ENCODE measurements around the gene GNG7.
"Not testable (repeated sequence)": the region's sequence is repeated elsewhere in the genome, so short reads cannot be mapped to it uniquely, and the experiment has no call there.

The GNG7 gene

DNA sequence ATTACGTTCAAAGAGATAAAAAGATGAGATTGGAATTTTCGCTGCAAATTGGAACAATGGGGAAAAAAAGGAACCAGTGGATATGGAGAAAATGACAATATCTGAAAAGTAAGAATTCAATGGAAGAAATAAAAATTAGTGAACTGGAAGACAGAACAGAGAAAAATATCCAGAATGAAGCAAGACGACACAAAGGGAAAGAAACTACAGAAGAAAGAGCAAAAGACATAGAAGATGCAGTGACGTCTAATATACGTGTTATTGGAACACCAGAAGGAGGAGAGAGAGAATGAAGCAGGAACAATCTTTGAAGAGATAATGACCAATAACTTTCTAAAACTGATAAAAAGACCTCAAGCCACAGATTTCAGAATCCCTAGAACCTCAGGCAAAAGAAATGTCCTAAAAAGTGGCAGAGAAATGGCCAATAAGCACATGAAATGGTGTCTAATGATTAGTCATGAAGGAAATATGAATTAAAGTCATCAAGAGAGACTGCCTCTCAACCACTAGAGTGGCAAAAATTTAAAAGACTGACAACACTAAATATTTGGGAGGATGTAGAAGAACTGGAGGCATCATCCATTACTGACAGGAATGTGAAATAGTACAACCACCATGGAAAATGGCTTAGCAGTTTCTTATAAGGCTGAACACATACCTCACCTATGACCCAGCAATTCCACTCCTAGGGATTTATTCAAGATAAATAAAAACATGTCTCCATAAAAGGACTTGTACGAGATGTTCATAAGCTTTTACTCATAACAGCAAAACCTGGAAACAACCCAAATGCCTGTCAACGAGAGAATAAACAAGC, 170.0 kb downstream of the GNG7 start:
- Histone ChIP-seq H3K36me3 (ENCODE audit: control insufficient read depth, insufficient read depth, low read length) (no peaks in the 10 kb centered on the region), H3K4me1 (ENCODE audit: control insufficient read depth, insufficient read depth, low read length) (no peaks in the 10 kb centered on the region), H3K27ac (ENCODE audit: low read length) (no peak overlapping the region), H3K9me3 (ENCODE audit: control insufficient read depth, insufficient read depth, low read length) (no peaks in the 10 kb centered on the region; the same call in 1 of the 2 replicates), H3K4me3 (ENCODE audit: low read length) (no peak overlapping the region), H3K27me3 (ENCODE audit: control insufficient read depth, insufficient read depth, low read length) (no peaks in the 10 kb centered on the region)
- WGBS (ENCODE audit: insufficient coverage, insufficient read length): 100% methylated on average over 2 of the region's 7 CpGs
- no peak for DNase-seq (ENCODE audit: low read depth, low spot score)

GRCh38 chr19:2529942-2530341, 172.6 kb downstream of the GNG7 start:
- not testable (repeated sequence) for H3K36me3 ChIP-seq (ENCODE audit: control insufficient read depth, insufficient read depth, low read length); H3K4me1 ChIP-seq (ENCODE audit: control insufficient read depth, insufficient read depth, low read length); H3K27ac ChIP-seq (ENCODE audit: low read length); H3K4me3 ChIP-seq (ENCODE audit: low read length); H3K27me3 ChIP-seq (ENCODE audit: control insufficient read depth, insufficient read depth, low read length); DNase-seq (ENCODE audit: low read depth, low spot score); H3K9me3 ChIP-seq (ENCODE audit: control insufficient read depth, insufficient read depth, low read length)
- WGBS (ENCODE audit: insufficient coverage, insufficient read length): no CpG with 5 or more reads among the region's 10 CpGs

DNA sequence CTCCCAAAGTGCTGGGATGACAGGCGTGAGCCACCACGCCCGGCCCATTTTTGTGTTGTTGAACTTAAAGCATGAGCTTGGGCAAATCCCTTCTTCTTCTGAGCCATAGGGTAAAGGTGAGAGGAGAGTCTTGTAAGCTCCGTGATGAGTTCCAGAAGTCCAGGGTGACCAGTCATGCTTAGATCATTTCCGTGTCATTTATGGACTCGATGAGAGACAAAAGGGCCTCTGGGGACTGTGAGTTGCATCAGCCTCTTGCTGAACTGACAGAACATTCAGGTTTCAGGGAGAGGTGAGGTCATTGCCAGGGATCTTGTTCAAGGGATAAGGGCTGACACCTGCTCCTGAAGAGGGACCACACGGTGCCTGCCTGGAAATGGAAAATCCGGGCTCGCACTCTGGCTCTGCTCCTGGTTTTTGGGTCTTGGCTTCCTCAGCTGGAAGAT, 173.0 kb downstream of the GNG7 start:
- H3K27me3 ChIP-seq (ENCODE audit: control insufficient read depth, insufficient read depth, low read length): no peaks in the 10 kb centered on the region
- H3K4me1 ChIP-seq (ENCODE audit: control insufficient read depth, insufficient read depth, low read length): peaks cover 3% of the 10 kb centered on the region
- H3K9me3 ChIP-seq (ENCODE audit: control insufficient read depth, insufficient read depth, low read length): no peaks in the 10 kb centered on the region
- no peaks in the 10 kb centered on the region for H3K36me3 ChIP-seq (ENCODE audit: control insufficient read depth, insufficient read depth, low read length)
- WGBS (ENCODE audit: insufficient coverage, insufficient read length): no CpG with 5 or more reads among the region's 9 CpGs
- no peak overlapping the region for H3K27ac ChIP-seq (ENCODE audit: low read length)
- H3K4me3 ChIP-seq (ENCODE audit: low read length): no peak overlapping the region
- no peak for DNase-seq (ENCODE audit: low read depth, low spot score)

- Histone ChIP-seq H3K4me3 (ENCODE audit: low read length) (no peak overlapping the region), H3K4me1 (ENCODE audit: control insufficient read depth, insufficient read depth, low read length) (peaks cover 4% of the 10 kb centered on the region), H3K27ac (ENCODE audit: low read length) (no peak overlapping the region), H3K27me3 (ENCODE audit: control insufficient read depth, insufficient read depth, low read length) (no peaks in the 10 kb centered on the region), H3K36me3 (ENCODE audit: control insufficient read depth, insufficient read depth, low read length) (no peaks in the 10 kb centered on the region), H3K9me3 (ENCODE audit: control insufficient read depth, insufficient read depth, low read length) (no peaks in the 10 kb centered on the region)
- no peak for DNase-seq (ENCODE audit: low read depth, low spot score)
- no CpG with 5 or more reads among the region's 8 CpGs for WGBS (ENCODE audit: insufficient coverage, insufficient read length)
Observed at GRCh38 chr19:2528675-2529101, 173.8 kb downstream of the GNG7 start.

- H3K27ac ChIP-seq (ENCODE audit: low read length): no peak overlapping the region
- H3K4me3 ChIP-seq (ENCODE audit: low read length): no peak overlapping the region
- no peak for DNase-seq (ENCODE audit: low read depth, low spot score)
- no CpG with 5 or more reads among the region's 4 CpGs for WGBS (ENCODE audit: insufficient coverage, insufficient read length)
- H3K36me3 ChIP-seq (ENCODE audit: control insufficient read depth, insufficient read depth, low read length): no peaks in the 10 kb centered on the region
- H3K27me3 ChIP-seq (ENCODE audit: control insufficient read depth, insufficient read depth, low read length): no peaks in the 10 kb centered on the region
- peaks cover 4% of the 10 kb centered on the region for H3K4me1 ChIP-seq (ENCODE audit: control insufficient read depth, insufficient read depth, low read length)
- H3K9me3 ChIP-seq (ENCODE audit: control insufficient read depth, insufficient read depth, low read length): no peaks in the 10 kb centered on the region
Observed at GRCh38 chr19:2527686-2528085, 174.8 kb downstream of the GNG7 start.

- H3K4me3 ChIP-seq (ENCODE audit: low read length): no peak overlapping the region
- no peaks in the 10 kb centered on the region for H3K9me3 ChIP-seq (ENCODE audit: control insufficient read depth, insufficient read depth, low read length)
- DNase-seq (ENCODE audit: low read depth, low spot score): no peak
- H3K27me3 ChIP-seq (ENCODE audit: control insufficient read depth, insufficient read depth, low read length): no peaks in the 10 kb centered on the region
- no peak overlapping the region for H3K27ac ChIP-seq (ENCODE audit: low read length)
- peaks cover 4% of the 10 kb centered on the region for H3K4me1 ChIP-seq (ENCODE audit: control insufficient read depth, insufficient read depth, low read length)
- no peaks in the 10 kb centered on the region for H3K36me3 ChIP-seq (ENCODE audit: control insufficient read depth, insufficient read depth, low read length)
- WGBS (ENCODE audit: insufficient coverage, insufficient read length): no CpG with 5 or more reads among the region's 14 CpGs
Observed at GRCh38 chr19:2527171-2527570, 175.3 kb downstream of the GNG7 start.

DNA sequence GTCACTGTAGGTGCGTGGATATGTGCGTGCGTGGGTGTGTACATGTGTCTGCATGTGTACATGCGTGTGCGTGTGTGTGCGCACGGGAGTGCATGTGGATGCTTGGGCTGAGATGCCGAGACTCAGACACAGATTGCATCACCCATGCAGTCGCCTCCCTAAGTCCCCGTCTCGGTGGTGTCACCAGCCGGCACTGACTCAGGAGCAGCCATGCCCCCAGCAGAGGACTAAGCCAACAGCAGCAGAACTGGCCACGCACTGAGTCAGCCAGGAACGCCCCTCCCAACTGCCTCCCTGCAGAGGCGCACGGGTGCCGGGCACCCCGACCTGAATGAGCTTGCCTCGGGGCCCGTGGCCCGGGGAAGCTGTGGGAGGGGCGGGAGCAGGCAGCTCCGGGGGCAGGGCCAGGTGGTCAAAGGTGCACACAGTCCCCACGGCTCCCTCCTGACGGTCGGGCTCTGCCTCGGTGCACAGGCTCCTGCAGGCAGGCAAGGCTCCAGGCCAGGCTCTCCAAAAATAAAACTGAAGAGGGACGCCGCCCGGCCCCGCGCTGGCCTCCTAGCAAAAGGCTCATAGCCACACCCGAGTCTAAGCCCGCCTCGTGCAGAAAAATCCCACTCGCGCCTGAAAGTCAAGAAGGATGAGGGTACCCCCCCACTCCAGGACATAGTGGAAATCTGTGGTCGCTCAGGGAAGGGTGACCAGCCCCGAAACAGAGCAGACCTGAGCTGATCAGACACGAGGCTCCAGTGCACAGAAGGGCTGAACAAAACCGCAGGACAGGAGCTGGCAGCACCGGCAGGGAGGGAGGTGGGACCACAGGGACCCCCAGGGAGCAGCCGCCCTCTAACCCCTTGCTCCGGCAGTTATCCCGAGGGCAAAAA, 177.4 kb downstream of the GNG7 start:
- no peak for DNase-seq (ENCODE audit: low read depth, low spot score)
- no CpG with 5 or more reads among the region's 45 CpGs for WGBS (ENCODE audit: insufficient coverage, insufficient read length)
- no peak overlapping the region for H3K27ac ChIP-seq (ENCODE audit: low read length)
- no peaks in the 10 kb centered on the region for H3K9me3 ChIP-seq (ENCODE audit: control insufficient read depth, insufficient read depth, low read length)
- no peaks in the 10 kb centered on the region for H3K36me3 ChIP-seq (ENCODE audit: control insufficient read depth, insufficient read depth, low read length)
- no peaks in the 10 kb centered on the region for H3K27me3 ChIP-seq (ENCODE audit: control insufficient read depth, insufficient read depth, low read length)
- H3K4me1 ChIP-seq (ENCODE audit: control insufficient read depth, insufficient read depth, low read length): peaks cover 4% of the 10 kb centered on the region
- H3K4me3 ChIP-seq (ENCODE audit: low read length): no peak overlapping the region

DNA sequence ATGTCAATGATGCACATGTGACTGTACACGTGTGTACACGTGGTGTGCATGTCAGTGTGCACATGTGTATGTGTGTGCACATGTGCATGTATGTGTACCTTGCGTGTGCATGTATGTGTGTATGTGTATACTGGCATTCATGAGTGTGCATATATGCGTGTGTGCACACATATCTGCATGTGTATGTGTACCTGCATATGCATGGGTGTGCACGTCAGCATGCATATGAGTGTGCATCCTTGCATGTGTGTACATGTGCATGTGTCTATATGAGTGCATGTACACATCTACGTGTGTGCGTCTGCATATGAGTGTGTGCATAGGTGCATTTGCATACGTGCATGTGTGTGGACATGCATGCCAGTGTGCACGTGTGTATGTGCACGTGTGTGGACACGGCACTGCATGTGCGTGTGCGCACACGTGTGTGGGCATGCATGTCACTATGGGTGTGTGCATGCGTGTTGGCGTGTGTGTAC, 178.1 kb downstream of the GNG7 start:
- no peak for DNase-seq (ENCODE audit: low read depth, low spot score)
- Histone ChIP-seq H3K9me3 (ENCODE audit: control insufficient read depth, insufficient read depth, low read length) (no peaks in the 10 kb centered on the region), H3K27ac (ENCODE audit: low read length) (no peak overlapping the region), H3K4me1 (ENCODE audit: control insufficient read depth, insufficient read depth, low read length) (peaks cover 4% of the 10 kb centered on the region), H3K27me3 (ENCODE audit: control insufficient read depth, insufficient read depth, low read length) (no peaks in the 10 kb centered on the region), H3K4me3 (ENCODE audit: low read length) (no peak overlapping the region), H3K36me3 (ENCODE audit: control insufficient read depth, insufficient read depth, low read length) (no peaks in the 10 kb centered on the region)
- no CpG with 5 or more reads among the region's 16 CpGs for WGBS (ENCODE audit: insufficient coverage, insufficient read length)

- peaks cover 4% of the 10 kb centered on the region for H3K4me1 ChIP-seq (ENCODE audit: control insufficient read depth, insufficient read depth, low read length)
- H3K36me3 ChIP-seq (ENCODE audit: control insufficient read depth, insufficient read depth, low read length): no peaks in the 10 kb centered on the region
- no peak overlapping the region for H3K27ac ChIP-seq (ENCODE audit: low read length)
- no peak for DNase-seq (ENCODE audit: low read depth, low spot score)
- no CpG with 5 or more reads among the region's 20 CpGs for WGBS (ENCODE audit: insufficient coverage, insufficient read length)
- H3K9me3 ChIP-seq (ENCODE audit: control insufficient read depth, insufficient read depth, low read length): no peaks in the 10 kb centered on the region
- H3K27me3 ChIP-seq (ENCODE audit: control insufficient read depth, insufficient read depth, low read length): no peaks in the 10 kb centered on the region
- no peak overlapping the region for H3K4me3 ChIP-seq (ENCODE audit: low read length)
Observed at GRCh38 chr19:2523630-2524311, 178.7 kb downstream of the GNG7 start.

GRCh38 chr19:2519482-2519881, 183.0 kb downstream of the GNG7 start:
- Histone ChIP-seq H3K4me3 (ENCODE audit: low read length) (no peak overlapping the region), H3K27ac (ENCODE audit: low read length) (no peak overlapping the region), H3K27me3 (ENCODE audit: control insufficient read depth, insufficient read depth, low read length) (no peaks in the 10 kb centered on the region), H3K4me1 (ENCODE audit: control insufficient read depth, insufficient read depth, low read length) (peaks cover 1% of the 10 kb centered on the region; the same call in 1 of the 2 replicates), H3K36me3 (ENCODE audit: control insufficient read depth, insufficient read depth, low read length) (no peaks in the 10 kb centered on the region), H3K9me3 (ENCODE audit: control insufficient read depth, insufficient read depth, low read length) (no peaks in the 10 kb centered on the region)
- DNase-seq (ENCODE audit: low read depth, low spot score): no peak
- no CpG with 5 or more reads among the region's 6 CpGs for WGBS (ENCODE audit: insufficient coverage, insufficient read length)

Data from iPS DF 6.9 (cell line).